NT2/D1 (cell line): ENCODE results near the gene GPSM1.

Experiments used
- SUZ12 ChIP-seq: IDR thresholded peaks from 2 replicates; pipeline ENCODE4 v1.6.1; 2011; ENCODE audit not compliant: insufficient read length, insufficient read depth; ENCODE audit errors: extremely low read depth
- YY1 ChIP-seq: IDR thresholded peaks from 2 replicates; pipeline ENCODE4 v1.6.1; 2011; ENCODE audit not compliant: insufficient read length, insufficient read depth

- TF ChIP-seq SUZ12 (no peak), YY1 (no peak)
Measured at GRCh38 chr9:136308006-136308701, 19.2 kb upstream of the GPSM1 start.
